Mesenchymal stem cell (in vitro differentiated cells and primary cell): ENCODE measurements around the gene P2RX5.
A peak's percentile ranks its signal among the peaks of the same experiment; 100 is the strongest.

ENCODE experiments used
- DNase-seq: peaks from one replicate; pipeline ENCODE4 v3.0.0-alpha.2; 2013
- H2AFZ ChIP-seq: one replicate; pipeline ENCODE4 v1.6.1; 2013; ENCODE audit warnings: low read depth, mild to moderate bottlenecking, control low read depth, inconsistent platforms, low read length, moderate library complexity
- H2AK5ac ChIP-seq: 2 replicates; pipeline ENCODE4 v1.6.1; 2013; ENCODE audit warnings: low read length, moderate library complexity, mild to moderate bottlenecking, inconsistent platforms; ENCODE audit not compliant: severe bottlenecking
- H2BK120ac ChIP-seq: one replicate; pipeline ENCODE4 v1.6.1; 2013; ENCODE audit warnings: low read depth, mild to moderate bottlenecking, inconsistent platforms, low read length, moderate library complexity
- H2BK12ac ChIP-seq, 2 experiments: one replicate each; pipeline ENCODE4 v1.6.1; 2013; ENCODE audit warnings: inconsistent platforms in 2 of 2, low read length in 2 of 2, mild to moderate bottlenecking in 2 of 2, moderate library complexity in 2 of 2, control low read depth in 1 of 2
- H2BK15ac ChIP-seq: one replicate; pipeline ENCODE4 v1.6.1; 2013; ENCODE audit warnings: mild to moderate bottlenecking, low read depth, inconsistent platforms; ENCODE audit not compliant: poor library complexity, severe bottlenecking
- H2BK5ac ChIP-seq: 2 replicates; pipeline ENCODE4 v1.6.1; 2013; ENCODE audit warnings: low read depth, mild to moderate bottlenecking, low read length, control low read depth, inconsistent platforms; ENCODE audit not compliant: poor library complexity, severe bottlenecking
- H3K14ac ChIP-seq, 2 experiments: one replicate each; pipeline ENCODE4 v1.6.1; 2013; ENCODE audit warnings: inconsistent platforms in 2 of 2, low read length in 2 of 2, control low read depth in 1 of 2, mild to moderate bottlenecking in 1 of 2, moderate library complexity in 1 of 2
- H3K18ac ChIP-seq, 2 experiments: one replicate each; pipeline ENCODE4 v1.6.1; 2013; ENCODE audit warnings: inconsistent platforms in 2 of 2, low read length in 2 of 2, control low read depth in 1 of 2, low read depth in 1 of 2, mild to moderate bottlenecking in 1 of 2
- H3K23ac ChIP-seq, 2 experiments: one replicate each; pipeline ENCODE4 v1.6.1; 2013; ENCODE audit warnings: inconsistent platforms in 2 of 2, low read length in 2 of 2, mild to moderate bottlenecking in 2 of 2, moderate library complexity in 2 of 2, control low read depth in 1 of 2
- H3K27ac ChIP-seq: 2 replicates; pipeline ENCODE4 v1.5.1; 2013; ENCODE audit warnings: mild to moderate bottlenecking, moderate library complexity, low read length, control low read depth, inconsistent platforms; ENCODE audit not compliant: poor library complexity, severe bottlenecking
- H3K27me3 ChIP-seq, 2 experiments: 2 replicates each; pipeline versions ENCODE4 v1.6.1 to v1.7.0; 2013; ENCODE audit warnings: low read length in 2 of 2, mild to moderate bottlenecking in 2 of 2, moderate library complexity in 2 of 2, control low read depth in 1 of 2, inconsistent platforms in 1 of 2; ENCODE audit not compliant: control insufficient read depth in 1 of 2, insufficient read depth in 1 of 2
- H3K36me3 ChIP-seq, 2 experiments: 2 replicates each; pipeline versions ENCODE4 v1.6.1 to v1.7.0; 2013; ENCODE audit warnings: low read length in 2 of 2, control low read depth in 1 of 2, inconsistent platforms in 1 of 2, low read depth in 1 of 2, mild to moderate bottlenecking in 1 of 2; ENCODE audit not compliant: insufficient read depth in 2 of 2, control insufficient read depth in 1 of 2
- H3K4ac ChIP-seq, 2 experiments: one replicate each; pipeline ENCODE4 v1.6.1; 2013; ENCODE audit warnings: inconsistent platforms in 2 of 2, low read length in 2 of 2, mild to moderate bottlenecking in 2 of 2, moderate library complexity in 2 of 2, control low read depth in 1 of 2, low read depth in 1 of 2
- H3K4me1 ChIP-seq: 2 replicates; pipeline ENCODE4 v1.6.1; 2013; ENCODE audit warnings: low read depth, low read length, control low read depth; ENCODE audit not compliant: control insufficient read depth, insufficient read depth
- H3K4me2 ChIP-seq: 2 replicates; pipeline ENCODE4 v1.6.1; 2013; ENCODE audit warnings: low read length, mild to moderate bottlenecking, inconsistent platforms; ENCODE audit not compliant: poor library complexity, severe bottlenecking
- H3K4me3 ChIP-seq, 2 experiments: 2 replicates each; pipeline versions ENCODE4 v1.5.1 to v1.7.0; 2013; ENCODE audit warnings: low read length in 2 of 2, mild to moderate bottlenecking in 2 of 2, control low read depth in 1 of 2, low read depth in 1 of 2; ENCODE audit not compliant: insufficient read depth in 1 of 2
- H3K79me1 ChIP-seq: replicated peaks from 2 replicates; pipeline ENCODE4 v1.6.1; 2013; ENCODE audit warnings: mild to moderate bottlenecking, control low read depth, low read length, inconsistent platforms; ENCODE audit not compliant: poor library complexity, severe bottlenecking
- H3K9ac ChIP-seq: 2 replicates; pipeline ENCODE4 v1.7.0; 2013; ENCODE audit warnings: mild to moderate bottlenecking, low read length, moderate library complexity
- H3K9me3 ChIP-seq: 2 replicates; pipeline ENCODE4 v1.7.0; 2013; ENCODE audit warnings: mild to moderate bottlenecking, low read length; ENCODE audit not compliant: control insufficient read depth
- H4K8ac ChIP-seq: one replicate; pipeline ENCODE4 v1.6.1; 2013; ENCODE audit warnings: inconsistent platforms, mild to moderate bottlenecking, low read length, moderate library complexity
- H4K91ac ChIP-seq: one replicate; pipeline ENCODE4 v1.6.1; 2013; ENCODE audit warnings: mild to moderate bottlenecking, low read length, inconsistent platforms
- WGBS: methylation state at CpG from one replicate; pipeline ENCODE4 v1.1.7; 2013; ENCODE audit warnings: mixed read lengths; 5-methylcytosine and 5-hydroxymethylcytosine counted together

P2RX5 gene

GRCh38 chr17:3697103-3697476 lies 1.1 kb upstream of the P2RX5 start:
- Histone ChIP-seq H2BK5ac (no peak overlapping the region), H3K18ac (no peak overlapping the region), H4K91ac (no peak overlapping the region), H3K79me1 (no peaks in the 10 kb centered on the region), H3K4ac (no peak overlapping the region), H4K8ac (no peak overlapping the region), H2BK12ac (no peak overlapping the region), H3K27ac (no peak overlapping the region), H3K14ac (no peak overlapping the region), H2BK120ac (no peak overlapping the region), H3K36me3 (no peaks in the 10 kb centered on the region), H2AFZ (no peak overlapping the region), H2AK5ac (no peak overlapping the region), H3K27me3 (peaks cover 39 to 47% of the 10 kb centered on the region in 2 experiments), H3K23ac (no peak overlapping the region), H3K4me2 (no peak overlapping the region), H3K9ac (no peak overlapping the region), H3K9me3 (peaks cover 6% of the 10 kb centered on the region), H3K4me1 (peaks cover 15% of the 10 kb centered on the region), H2BK15ac (no peak overlapping the region), H3K4me3 (no peak overlapping the region)
- no peak for DNase-seq
- 65% methylated on average over 9 of the region's 12 CpGs for WGBS

GRCh38 chr17:3695129-3695722 lies 729 bp downstream of the P2RX5 start:
- no peak overlapping the region for H3K9ac ChIP-seq
- DNase-seq = no peak
- H3K4me1 ChIP-seq = peaks cover 15% of the 10 kb centered on the region
- H2BK5ac ChIP-seq = no peak overlapping the region
- no peak overlapping the region for H2BK120ac ChIP-seq
- no peak overlapping the region for H3K23ac ChIP-seq
- no peak overlapping the region for H3K18ac ChIP-seq
- H3K27me3 ChIP-seq = peaks cover 47 to 48% of the 10 kb centered on the region in 2 experiments
- no peak overlapping the region for H3K27ac ChIP-seq
- H3K4me3 ChIP-seq = peak overlapping the region in 1 of 2 experiments; percentile 77
- H3K14ac ChIP-seq = no peak overlapping the region
- H2AK5ac ChIP-seq = no peak overlapping the region
- H3K79me1 ChIP-seq = no peaks in the 10 kb centered on the region
- no peaks in the 10 kb centered on the region for H3K36me3 ChIP-seq
- H3K4ac ChIP-seq = no peak overlapping the region
- 25% methylated on average over 14 of the region's 17 CpGs for WGBS
- no peak overlapping the region for H2BK12ac ChIP-seq
- H3K9me3 ChIP-seq = peaks cover 6% of the 10 kb centered on the region
- H2AFZ ChIP-seq = no peak overlapping the region
- no peak overlapping the region for H4K8ac ChIP-seq
- H4K91ac ChIP-seq = no peak overlapping the region
- H3K4me2 ChIP-seq = peak overlapping the region; percentile 98
- no peak overlapping the region for H2BK15ac ChIP-seq

DNA sequence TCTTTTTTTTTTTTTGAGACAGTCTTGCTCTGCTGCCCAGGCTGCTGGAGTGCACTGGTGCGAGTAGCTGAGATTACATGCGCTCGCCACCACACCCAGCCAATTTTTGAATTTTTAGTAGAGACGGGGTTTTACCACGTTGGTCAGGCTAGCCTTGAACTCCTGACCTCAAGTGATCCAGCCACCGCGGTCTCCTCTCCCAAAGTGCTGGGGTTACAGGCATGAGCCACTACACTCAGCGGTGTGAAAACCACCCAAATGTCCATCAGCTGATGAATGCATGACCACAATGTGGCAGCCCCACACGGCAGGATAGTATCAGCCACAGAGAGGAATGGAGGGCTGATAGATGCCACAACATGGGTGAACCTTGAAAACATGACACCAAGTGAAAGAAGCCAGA lies 2.1 kb downstream of the P2RX5 start:
- no peak overlapping the region for H2BK12ac ChIP-seq

GRCh38 chr17:3693141-3693540 lies 2.8 kb downstream of the P2RX5 start:
- Histone ChIP-seq H3K4me2 (no peak overlapping the region), H4K8ac (no peak overlapping the region), H2BK12ac (no peak overlapping the region), H2BK15ac (no peak overlapping the region), H3K27ac (no peak overlapping the region), H2AFZ (no peak overlapping the region), H3K18ac (no peak overlapping the region), H2BK120ac (no peak overlapping the region), H3K27me3 (peaks cover 41 to 47% of the 10 kb centered on the region in 2 experiments), H3K23ac (no peak overlapping the region), H3K4me1 (peaks cover 17% of the 10 kb centered on the region), H3K36me3 (no peaks in the 10 kb centered on the region), H2BK5ac (no peak overlapping the region), H4K91ac (no peak overlapping the region), H3K79me1 (no peaks in the 10 kb centered on the region), H3K4ac (no peak overlapping the region), H3K9me3 (peaks cover 2% of the 10 kb centered on the region), H3K4me3 (no peak overlapping the region), H3K9ac (no peak overlapping the region), H3K14ac (no peak overlapping the region), H2AK5ac (no peak overlapping the region)
- DNase-seq = no peak
- 70% methylated on average over 4 of the region's 4 CpGs for WGBS

More for the DNA sequence above, 2.1 kb downstream of the P2RX5 start:
- Histone ChIP-seq H3K36me3 (no peaks in the 10 kb centered on the region), H2BK15ac (no peak overlapping the region), H3K9ac (no peak overlapping the region), H3K4me3 (no peak overlapping the region), H3K4me1 (peaks cover 17% of the 10 kb centered on the region), H2BK5ac (no peak overlapping the region), H3K79me1 (no peaks in the 10 kb centered on the region), H4K8ac (no peak overlapping the region), H3K9me3 (peaks cover 6% of the 10 kb centered on the region), H2BK120ac (no peak overlapping the region), H2AK5ac (no peak overlapping the region), H3K27ac (no peak overlapping the region), H2AFZ (peak overlapping the region; percentile 31), H3K14ac (no peak overlapping the region), H3K4ac (no peak overlapping the region), H3K23ac (no peak overlapping the region), H4K91ac (no peak overlapping the region), H3K18ac (no peak overlapping the region), H3K4me2 (no peak overlapping the region), H3K27me3 (peaks cover 47 to 52% of the 10 kb centered on the region in 2 experiments)
- DNase-seq = no peak
- WGBS = 91% methylated on average over 9 of the region's 9 CpGs
